Neutrophil (primary cell): Measurements from ENCODE around the gene COL4A6.

Experiments
- H3K27ac ChIP-seq: fragments of 200-600 bp; sonication (generic); 2 replicates; pipeline ENCODE4 v1.5.1; 2016; ENCODE audit warnings: mild to moderate bottlenecking, moderate library complexity
- H3K27me3 ChIP-seq: fragments of 200-600 bp; sonication (generic); 2 replicates; pipeline ENCODE4 v1.6.0; 2016; ENCODE audit warnings: mild to moderate bottlenecking
- H3K36me3 ChIP-seq: fragments of 200-600 bp; sonication (generic); 2 replicates; pipeline ENCODE4 v1.5.1; 2017
- H3K4me1 ChIP-seq, 2 experiments: fragments of 200-600 bp in 1 of 2; sonication (generic) in 1 of 2; 1 replicate in 1 of 2; 2 replicates in 1 of 2; pipeline versions ENCODE4 v1.5.1 to v1.6.1; 2013 to 2016; ENCODE audit warnings: low read depth in 1 of 2, low read length in 1 of 2, mild to moderate bottlenecking in 1 of 2, moderate library complexity in 1 of 2; ENCODE audit not compliant: control insufficient read depth in 1 of 2, insufficient read depth in 1 of 2
- H3K4me3 ChIP-seq, 2 experiments: fragments of 200-600 bp in 1 of 2; sonication (generic) in 1 of 2; 1 replicate in 1 of 2; 2 replicates in 1 of 2; pipeline ENCODE4 v1.5.1; 2013 to 2016; ENCODE audit warnings: low read depth in 1 of 2, low read length in 1 of 2, mild to moderate bottlenecking in 1 of 2, moderate library complexity in 1 of 2
- H3K9me3 ChIP-seq: fragments of 200-600 bp; sonication (generic); 2 replicates; pipeline ENCODE4 v1.5.1; 2016
- TF ChIP-seq, protein P1 (sequence below): fragments of 200-600 bp; sonication (generic); IDR thresholded peaks from 2 replicates; pipeline ENCODE4 v1.5.1; 2016; ENCODE audit warnings: antibody characterized with exemption

Gene COL4A6

DNA sequence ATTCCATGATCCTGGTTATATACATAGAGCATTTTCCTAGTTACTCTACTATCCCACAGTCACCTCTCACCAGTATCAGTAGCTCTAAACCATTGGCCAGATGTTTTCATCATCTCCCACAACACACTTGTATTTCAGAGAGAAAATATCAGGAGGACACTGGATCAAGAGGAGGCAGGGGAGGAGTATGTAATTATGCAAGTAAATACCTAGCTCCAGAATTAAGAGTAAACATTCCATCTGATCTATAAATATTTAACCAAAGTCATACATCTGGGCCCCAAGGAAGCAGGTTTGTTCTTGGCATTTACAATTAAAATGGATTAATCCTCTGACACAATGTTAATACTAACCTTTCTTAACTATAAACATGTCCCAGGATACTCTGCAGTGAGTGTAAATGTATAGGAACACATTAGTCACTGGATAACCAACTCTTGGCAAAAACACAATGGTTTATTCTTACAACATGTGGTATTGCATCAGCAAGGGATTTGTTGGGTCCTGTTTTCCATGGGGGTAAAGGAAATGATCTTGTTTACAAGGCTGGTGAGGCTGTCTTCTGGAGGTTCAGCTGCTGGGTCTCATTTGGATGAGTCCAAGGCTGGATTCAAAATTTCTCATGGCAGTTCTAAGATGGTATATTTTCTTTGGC is 176.5 kb downstream of the COL4A6 start:
- no peaks in the 10 kb centered on the region for H3K36me3 ChIP-seq
- H3K4me1 ChIP-seq: no peaks in the 10 kb centered on the region
- H3K27me3 ChIP-seq: no peaks in the 10 kb centered on the region
- no peak overlapping the region for H3K4me3 ChIP-seq
- H3K9me3 ChIP-seq: no peaks in the 10 kb centered on the region
- no peak overlapping the region for H3K27ac ChIP-seq
- TF ChIP-seq, protein P1, sequence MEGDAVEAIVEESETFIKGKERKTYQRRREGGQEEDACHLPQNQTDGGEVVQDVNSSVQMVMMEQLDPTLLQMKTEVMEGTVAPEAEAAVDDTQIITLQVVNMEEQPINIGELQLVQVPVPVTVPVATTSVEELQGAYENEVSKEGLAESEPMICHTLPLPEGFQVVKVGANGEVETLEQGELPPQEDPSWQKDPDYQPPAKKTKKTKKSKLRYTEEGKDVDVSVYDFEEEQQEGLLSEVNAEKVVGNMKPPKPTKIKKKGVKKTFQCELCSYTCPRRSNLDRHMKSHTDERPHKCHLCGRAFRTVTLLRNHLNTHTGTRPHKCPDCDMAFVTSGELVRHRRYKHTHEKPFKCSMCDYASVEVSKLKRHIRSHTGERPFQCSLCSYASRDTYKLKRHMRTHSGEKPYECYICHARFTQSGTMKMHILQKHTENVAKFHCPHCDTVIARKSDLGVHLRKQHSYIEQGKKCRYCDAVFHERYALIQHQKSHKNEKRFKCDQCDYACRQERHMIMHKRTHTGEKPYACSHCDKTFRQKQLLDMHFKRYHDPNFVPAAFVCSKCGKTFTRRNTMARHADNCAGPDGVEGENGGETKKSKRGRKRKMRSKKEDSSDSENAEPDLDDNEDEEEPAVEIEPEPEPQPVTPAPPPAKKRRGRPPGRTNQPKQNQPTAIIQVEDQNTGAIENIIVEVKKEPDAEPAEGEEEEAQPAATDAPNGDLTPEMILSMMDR: no peak

DNA sequence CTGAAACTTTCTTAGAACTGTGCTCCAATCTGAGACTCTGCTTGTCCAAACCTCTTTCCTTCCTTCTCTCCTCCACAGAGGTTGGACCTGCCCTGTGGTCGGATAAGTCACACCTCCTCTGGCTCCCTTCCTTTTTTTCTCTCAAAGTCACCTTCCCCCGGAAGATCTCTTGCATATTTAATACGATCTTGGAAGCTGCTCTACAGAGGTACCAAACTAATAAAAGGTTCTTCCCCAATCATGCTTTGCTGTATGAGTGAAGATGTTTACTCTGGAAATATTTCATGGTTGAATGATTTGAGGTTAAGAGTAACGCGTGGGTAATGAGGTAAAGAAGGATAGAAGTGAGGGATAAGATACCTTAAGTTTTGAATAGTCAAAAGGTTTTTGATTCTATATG is 180.7 kb downstream of the COL4A6 start:
- TF ChIP-seq, protein P1: no peak
- Histone ChIP-seq H3K9me3 (no peaks in the 10 kb centered on the region), H3K27me3 (no peaks in the 10 kb centered on the region), H3K27ac (no peak overlapping the region), H3K36me3 (no peaks in the 10 kb centered on the region), H3K4me1 (no peaks in the 10 kb centered on the region), H3K4me3 (no peak overlapping the region)

DNA sequence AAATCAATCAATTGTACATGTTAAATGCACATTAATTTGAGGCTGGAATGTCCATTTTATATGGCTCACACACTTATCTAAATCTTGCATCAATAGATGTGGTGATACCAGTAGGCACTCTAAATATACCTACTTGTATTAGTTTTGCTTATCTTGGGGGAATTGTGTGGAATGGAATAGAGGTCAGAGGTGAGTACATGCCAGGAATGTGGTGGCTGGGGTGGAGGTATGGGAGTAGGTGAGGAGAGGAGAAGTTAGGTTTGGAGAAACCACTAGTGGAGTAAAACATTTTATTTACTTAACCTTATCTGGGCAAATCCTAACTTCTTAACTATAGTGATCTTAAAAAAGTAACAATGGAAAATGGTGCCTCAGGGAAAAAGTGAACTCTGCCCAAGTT is 183.6 kb downstream of the COL4A6 start:
- Histone ChIP-seq H3K36me3 (no peaks in the 10 kb centered on the region), H3K9me3 (no peaks in the 10 kb centered on the region), H3K4me1 (no peaks in the 10 kb centered on the region), H3K27me3 (no peaks in the 10 kb centered on the region), H3K4me3 (no peak overlapping the region), H3K27ac (no peak overlapping the region)
- TF ChIP-seq, protein P1: no peak

DNA sequence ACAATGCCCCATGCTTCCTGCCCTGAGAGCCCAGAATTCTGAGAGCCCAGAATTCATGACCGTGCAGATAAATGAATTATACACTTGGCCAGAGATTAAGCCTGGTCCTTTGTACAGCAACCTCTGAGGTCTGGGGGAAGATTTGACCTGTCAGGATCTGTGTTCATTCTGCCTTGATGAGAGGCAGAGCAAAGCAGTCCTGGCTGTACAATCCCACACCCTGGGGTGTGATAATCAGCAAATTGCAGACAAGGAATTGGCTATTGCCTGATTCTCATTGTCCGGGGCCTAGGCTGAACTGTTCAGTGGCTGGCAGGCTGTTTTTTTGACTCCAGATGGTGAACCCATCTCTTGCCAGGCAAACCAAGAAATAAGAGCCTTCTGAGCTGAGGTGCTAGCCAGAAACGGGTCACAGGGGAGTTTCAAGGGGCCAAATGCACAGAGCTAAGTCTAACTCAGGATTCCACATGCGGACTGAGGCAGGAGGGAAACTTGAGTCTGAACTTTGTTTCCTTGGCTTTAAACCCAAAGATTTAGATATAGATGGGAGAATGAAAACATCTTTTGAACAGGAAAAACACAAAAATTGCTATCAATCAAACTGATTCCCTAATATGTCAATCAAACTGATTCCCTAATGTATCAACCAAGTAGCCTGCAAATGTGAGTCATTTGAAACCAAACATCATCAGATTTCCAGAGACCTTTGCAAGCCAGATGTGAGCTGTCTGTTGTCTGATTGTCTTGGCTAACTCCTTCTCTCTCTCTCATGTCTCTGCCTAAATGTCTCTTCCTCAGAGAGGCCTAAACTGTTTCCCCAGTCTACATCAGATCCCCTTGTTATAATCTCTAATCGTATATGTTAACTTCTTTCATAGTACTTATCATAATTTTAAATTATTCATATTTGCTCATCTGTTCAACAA is 187.3 kb downstream of the COL4A6 start:
- Histone ChIP-seq H3K27ac (no peak overlapping the region), H3K36me3 (no peaks in the 10 kb centered on the region), H3K27me3 (no peaks in the 10 kb centered on the region), H3K4me3 (no peak overlapping the region), H3K4me1 (no peaks in the 10 kb centered on the region), H3K9me3 (no peaks in the 10 kb centered on the region)
- TF ChIP-seq, protein P1: no peak

DNA sequence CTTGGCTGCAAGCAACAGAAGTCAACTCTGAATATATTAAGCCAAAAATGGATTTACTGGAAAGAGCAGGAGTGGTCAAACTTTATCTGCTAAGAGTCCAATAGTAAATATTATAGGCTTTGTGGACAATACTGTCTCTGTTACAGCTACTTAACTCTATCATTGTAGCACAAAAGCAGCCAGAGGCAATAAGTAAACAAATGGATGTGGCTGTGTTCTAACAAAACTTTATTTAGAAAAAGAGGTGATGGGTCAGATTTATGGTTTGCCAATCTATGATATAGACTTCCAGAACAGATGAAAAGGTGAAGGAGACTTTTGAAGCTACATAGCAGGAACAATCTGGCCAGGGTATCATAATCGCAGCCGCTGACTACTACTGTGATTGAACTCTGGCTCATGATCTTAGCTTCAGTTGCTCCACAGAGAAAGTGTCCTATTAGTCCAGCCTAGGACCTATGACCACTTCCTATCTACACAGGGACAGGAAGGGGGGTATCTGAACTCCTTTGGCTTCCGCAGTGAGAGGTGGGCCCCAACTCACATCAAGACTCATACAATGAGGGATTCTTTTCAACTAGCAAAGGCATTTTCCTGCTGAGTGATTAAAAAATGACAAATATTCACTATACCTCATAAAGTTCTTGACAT is 191.8 kb downstream of the COL4A6 start:
- no peaks in the 10 kb centered on the region for H3K4me1 ChIP-seq
- H3K27me3 ChIP-seq: no peaks in the 10 kb centered on the region
- no peaks in the 10 kb centered on the region for H3K36me3 ChIP-seq
- no peak overlapping the region for H3K4me3 ChIP-seq
- no peaks in the 10 kb centered on the region for H3K9me3 ChIP-seq
- TF ChIP-seq, protein P1: no peak
- H3K27ac ChIP-seq: no peak overlapping the region
